DOHH2 (cell line): ENCODE data around the gene SYTL2.

Source experiments
- EZH2phosphoT487 ChIP-seq: fragments of 200-600 bp; sonication (generic); IDR thresholded peaks from 2 replicates; pipeline ENCODE4 v1.6.1; 2017; ENCODE audit warnings: borderline replicate concordance, mild to moderate bottlenecking, antibody characterized with exemption, low read length, moderate library complexity, mixed read lengths
- TF ChIP-seq, protein P1 (sequence below): fragments of 200-600 bp; sonication (generic); IDR thresholded peaks from one replicate; pipeline ENCODE4 v1.5.1; 2014; ENCODE audit warnings: antibody characterized with exemption, mild to moderate bottlenecking, low read depth, low read length; ENCODE audit not compliant: poor library complexity, severe bottlenecking

DNA sequence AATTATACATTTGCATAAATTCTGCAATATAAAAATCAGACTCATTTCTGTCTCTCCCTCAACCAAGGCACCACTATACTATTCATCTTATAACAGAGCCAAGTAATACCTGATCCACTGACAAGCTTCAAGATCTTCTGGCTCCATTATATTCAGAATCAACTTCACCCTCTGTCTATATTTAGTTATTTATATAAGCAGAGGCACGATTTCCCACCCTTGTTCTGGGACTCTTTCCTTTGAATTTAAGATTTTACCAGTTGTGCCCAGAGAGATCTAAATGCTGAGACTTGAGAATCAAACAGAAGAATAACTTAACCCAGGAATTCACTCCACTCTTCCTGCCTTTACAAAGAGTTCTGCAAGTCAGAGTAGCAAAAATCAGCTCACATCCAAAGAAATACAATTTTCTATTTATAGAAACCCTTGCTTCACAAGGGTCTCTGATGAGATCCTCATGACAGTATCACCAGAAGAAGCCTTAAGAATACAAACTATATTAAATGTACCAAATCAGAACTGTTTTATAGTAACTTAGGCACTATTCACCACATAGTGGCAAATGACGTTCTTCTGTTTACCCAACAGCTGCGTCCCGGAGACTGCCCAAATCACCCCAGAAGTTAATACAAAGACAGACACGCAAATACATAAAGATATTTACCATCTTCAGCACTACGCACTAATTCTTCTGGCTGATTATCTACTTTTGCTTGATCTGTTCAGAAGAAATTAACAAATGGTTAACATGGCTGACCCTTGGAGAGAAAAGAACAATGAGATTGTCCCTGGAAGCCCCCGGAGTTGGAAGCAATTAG is 92.6 kb downstream of the SYTL2 start:
- TF ChIP-seq, protein P1, sequence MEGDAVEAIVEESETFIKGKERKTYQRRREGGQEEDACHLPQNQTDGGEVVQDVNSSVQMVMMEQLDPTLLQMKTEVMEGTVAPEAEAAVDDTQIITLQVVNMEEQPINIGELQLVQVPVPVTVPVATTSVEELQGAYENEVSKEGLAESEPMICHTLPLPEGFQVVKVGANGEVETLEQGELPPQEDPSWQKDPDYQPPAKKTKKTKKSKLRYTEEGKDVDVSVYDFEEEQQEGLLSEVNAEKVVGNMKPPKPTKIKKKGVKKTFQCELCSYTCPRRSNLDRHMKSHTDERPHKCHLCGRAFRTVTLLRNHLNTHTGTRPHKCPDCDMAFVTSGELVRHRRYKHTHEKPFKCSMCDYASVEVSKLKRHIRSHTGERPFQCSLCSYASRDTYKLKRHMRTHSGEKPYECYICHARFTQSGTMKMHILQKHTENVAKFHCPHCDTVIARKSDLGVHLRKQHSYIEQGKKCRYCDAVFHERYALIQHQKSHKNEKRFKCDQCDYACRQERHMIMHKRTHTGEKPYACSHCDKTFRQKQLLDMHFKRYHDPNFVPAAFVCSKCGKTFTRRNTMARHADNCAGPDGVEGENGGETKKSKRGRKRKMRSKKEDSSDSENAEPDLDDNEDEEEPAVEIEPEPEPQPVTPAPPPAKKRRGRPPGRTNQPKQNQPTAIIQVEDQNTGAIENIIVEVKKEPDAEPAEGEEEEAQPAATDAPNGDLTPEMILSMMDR, result no peak
- no peak for TF ChIP-seq EZH2phosphoT487
